Ishikawa (cell line): Measurements from ENCODE around the gene MEIS1.

Source experiments
- CEBPB ChIP-seq: IDR thresholded peaks from 2 replicates; pipeline ENCODE4 v1.6.1; 2012
- EGR1 ChIP-seq: IDR thresholded peaks from 2 replicates; pipeline ENCODE4 v1.6.1; 2012
- NFIC ChIP-seq: IDR thresholded peaks from 2 replicates; pipeline ENCODE4 v1.6.1; 2012
- RAD21 ChIP-seq: IDR thresholded peaks from 2 replicates; pipeline ENCODE4 v1.6.1; 2012; ENCODE audit warnings: low read depth
- TAF1 ChIP-seq: IDR thresholded peaks from 2 replicates; pipeline ENCODE4 v1.6.1; 2012; ENCODE audit warnings: low read depth, mild to moderate bottlenecking
- YY1 ChIP-seq: IDR thresholded peaks from 2 replicates; pipeline ENCODE4 v1.6.1; 2012; ENCODE audit warnings: low read depth
- TF ChIP-seq, protein P1 (sequence below): IDR thresholded peaks from 2 replicates; pipeline ENCODE4 v1.6.1; 2012
- TF ChIP-seq, protein P2 (sequence below): IDR thresholded peaks from 2 replicates; pipeline ENCODE4 v1.6.1; 2012; ENCODE audit warnings: low read depth, mild to moderate bottlenecking

GRCh38 chr2:66548422-66548821 lies 113.5 kb downstream of the MEIS1 start:
- no peak for TF ChIP-seq TAF1
- no peak for TF ChIP-seq NFIC
- TF ChIP-seq, protein P1, sequence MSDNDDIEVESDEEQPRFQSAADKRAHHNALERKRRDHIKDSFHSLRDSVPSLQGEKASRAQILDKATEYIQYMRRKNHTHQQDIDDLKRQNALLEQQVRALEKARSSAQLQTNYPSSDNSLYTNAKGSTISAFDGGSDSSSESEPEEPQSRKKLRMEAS, result no peak
- TF ChIP-seq CEBPB, result no peak
- TF ChIP-seq EGR1, result no peak
- TF ChIP-seq, protein P2, sequence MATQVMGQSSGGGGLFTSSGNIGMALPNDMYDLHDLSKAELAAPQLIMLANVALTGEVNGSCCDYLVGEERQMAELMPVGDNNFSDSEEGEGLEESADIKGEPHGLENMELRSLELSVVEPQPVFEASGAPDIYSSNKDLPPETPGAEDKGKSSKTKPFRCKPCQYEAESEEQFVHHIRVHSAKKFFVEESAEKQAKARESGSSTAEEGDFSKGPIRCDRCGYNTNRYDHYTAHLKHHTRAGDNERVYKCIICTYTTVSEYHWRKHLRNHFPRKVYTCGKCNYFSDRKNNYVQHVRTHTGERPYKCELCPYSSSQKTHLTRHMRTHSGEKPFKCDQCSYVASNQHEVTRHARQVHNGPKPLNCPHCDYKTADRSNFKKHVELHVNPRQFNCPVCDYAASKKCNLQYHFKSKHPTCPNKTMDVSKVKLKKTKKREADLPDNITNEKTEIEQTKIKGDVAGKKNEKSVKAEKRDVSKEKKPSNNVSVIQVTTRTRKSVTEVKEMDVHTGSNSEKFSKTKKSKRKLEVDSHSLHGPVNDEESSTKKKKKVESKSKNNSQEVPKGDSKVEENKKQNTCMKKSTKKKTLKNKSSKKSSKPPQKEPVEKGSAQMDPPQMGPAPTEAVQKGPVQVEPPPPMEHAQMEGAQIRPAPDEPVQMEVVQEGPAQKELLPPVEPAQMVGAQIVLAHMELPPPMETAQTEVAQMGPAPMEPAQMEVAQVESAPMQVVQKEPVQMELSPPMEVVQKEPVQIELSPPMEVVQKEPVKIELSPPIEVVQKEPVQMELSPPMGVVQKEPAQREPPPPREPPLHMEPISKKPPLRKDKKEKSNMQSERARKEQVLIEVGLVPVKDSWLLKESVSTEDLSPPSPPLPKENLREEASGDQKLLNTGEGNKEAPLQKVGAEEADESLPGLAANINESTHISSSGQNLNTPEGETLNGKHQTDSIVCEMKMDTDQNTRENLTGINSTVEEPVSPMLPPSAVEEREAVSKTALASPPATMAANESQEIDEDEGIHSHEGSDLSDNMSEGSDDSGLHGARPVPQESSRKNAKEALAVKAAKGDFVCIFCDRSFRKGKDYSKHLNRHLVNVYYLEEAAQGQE, result no peak
- no peak for TF ChIP-seq YY1
- TF ChIP-seq RAD21, result no peak
